M059J (cell line): Measurements from ENCODE around the gene COL4A2. TPM values are rescaled to one million over a fixed set of nuclear protein-coding genes. Genes with fewer than 3 reads are reported as not detected.
A peak's percentile ranks its signal among the peaks of the same experiment; 100 is the strongest.

ENCODE experiments used
- DNase-seq: peaks from one replicate; pipeline ENCODE4 v3.0.0-alpha.2; 2012; ENCODE audit warnings: low read depth
- total RNA-seq: library from RNA; depleted of rRNA; stranded (reverse); fragments of >200 nt; shearing (Covaris generic); gene quantifications from 2 replicates; pipeline ENCODE4 v1.2.3, GENCODE V29; 2014; rRNA removed

Gene COL4A2
- total RNA-seq, 1 experiment from 2014 or later: 205 TPM

DNA sequence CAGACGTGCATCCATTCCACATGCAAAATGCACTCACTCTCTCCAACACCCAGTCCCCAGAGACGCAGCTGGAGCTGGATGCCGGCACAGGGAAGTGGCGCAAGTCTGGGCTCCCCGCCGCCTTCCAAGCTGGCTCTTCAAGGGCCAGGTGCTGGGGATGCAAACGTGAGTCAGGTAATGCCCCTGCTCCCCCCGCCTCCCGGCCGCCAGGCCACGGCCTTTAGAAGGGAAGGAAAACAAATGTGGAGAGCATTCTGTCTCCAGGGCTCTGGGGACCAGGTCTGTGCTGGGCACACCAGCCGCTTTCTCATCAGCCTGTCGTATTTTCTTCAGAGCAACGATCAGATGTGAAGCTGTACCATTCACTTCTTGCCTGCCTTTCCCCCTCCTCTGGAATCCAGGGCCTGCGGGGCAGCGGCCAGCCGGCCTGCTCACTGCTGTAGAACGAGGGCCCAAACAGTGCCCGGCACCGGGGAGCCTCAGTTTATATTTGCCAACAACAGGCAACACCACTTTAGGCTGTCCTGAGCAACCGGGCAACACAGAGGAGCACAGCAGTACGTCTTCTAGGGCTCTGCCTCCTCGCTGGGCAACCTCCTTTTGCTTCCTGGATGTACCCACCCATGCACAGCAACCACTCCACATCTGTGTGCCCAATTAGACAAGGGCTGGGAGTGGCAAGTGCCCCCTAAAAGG lies 250.7 kb downstream of the COL4A2 start:
- no peak for DNase-seq

DNA sequence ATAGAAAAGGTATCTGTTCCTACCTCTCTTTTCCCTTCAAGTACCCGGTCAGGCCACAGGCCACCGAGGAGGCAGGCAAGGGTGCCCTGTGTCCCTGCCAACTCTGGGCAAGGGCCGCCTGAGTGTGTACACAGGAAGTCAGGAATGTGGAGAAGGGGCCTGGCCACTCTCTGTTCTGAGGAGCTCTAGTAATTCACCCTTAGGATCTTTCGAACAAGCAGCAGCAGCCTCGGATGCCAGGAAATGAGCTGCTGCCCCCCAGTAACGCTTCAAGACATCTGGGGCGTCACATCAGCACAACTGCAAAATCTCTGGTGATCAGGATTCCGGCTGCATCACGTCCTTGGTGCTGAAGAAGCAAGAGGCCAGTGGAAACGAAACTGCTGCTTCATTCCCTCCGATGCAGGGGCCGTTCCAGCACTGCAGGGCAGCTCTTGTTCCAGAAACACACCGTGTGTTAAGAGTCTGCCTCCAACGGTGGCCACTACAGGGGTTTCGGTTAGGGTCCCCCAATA lies 252.4 kb downstream of the COL4A2 start:
- no peak for DNase-seq

DNA sequence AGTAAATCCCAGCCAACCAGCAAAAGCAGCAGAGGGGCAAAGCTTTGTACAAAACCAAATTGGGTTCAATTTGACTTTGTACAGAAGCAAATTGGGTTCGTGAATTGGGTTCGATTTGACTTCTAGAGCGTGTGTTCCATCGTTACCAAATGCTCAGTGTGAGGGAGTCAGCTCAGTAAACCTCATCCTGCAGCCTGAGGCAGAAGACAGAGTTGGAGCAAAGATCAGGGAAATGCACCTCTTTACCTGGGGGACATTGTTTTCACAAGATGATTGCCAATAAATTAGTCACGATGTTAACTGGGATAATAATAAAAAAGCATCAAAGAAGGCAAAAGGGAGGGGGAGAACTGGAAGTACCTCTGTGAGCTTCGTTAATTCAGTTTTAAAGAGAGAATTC lies 252.9 kb downstream of the COL4A2 start:
- no peak for DNase-seq

DNA sequence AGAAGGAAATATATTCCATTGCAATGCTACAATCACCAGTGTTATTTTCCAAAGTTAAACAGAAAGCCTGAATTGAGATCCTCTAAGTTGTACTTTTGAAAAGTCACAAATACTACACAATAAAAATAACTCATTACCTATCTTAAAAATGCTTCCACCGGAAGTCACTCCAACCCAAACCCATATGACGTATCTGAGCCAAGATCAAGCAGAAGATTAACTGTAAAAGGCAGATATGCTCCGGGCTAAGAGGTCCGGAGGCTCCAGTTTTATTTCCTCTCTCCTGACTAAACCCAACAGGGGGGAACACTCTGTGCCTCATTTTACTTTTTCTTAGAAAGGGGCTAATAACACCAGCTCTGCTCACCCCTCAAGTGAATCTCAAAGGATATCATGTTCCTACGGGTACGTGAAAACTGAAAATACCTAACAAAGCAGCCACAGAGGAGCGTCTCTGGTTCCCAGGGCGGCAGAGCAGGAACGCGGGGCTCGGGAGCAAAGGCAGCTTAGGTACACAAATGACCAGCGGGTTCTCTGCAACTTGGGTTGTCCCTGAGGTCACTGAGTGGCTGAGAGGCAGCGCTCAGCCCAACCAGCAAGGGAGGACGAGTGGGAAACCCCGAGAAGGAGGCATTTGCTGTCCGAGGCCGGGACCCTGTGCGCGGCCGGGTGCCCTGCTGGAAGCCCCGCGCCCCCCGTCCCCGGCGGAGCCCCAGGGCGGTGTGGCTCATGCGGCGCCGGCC lies 253.7 kb downstream of the COL4A2 start:
- DNase-seq: peak; percentile 55

DNA sequence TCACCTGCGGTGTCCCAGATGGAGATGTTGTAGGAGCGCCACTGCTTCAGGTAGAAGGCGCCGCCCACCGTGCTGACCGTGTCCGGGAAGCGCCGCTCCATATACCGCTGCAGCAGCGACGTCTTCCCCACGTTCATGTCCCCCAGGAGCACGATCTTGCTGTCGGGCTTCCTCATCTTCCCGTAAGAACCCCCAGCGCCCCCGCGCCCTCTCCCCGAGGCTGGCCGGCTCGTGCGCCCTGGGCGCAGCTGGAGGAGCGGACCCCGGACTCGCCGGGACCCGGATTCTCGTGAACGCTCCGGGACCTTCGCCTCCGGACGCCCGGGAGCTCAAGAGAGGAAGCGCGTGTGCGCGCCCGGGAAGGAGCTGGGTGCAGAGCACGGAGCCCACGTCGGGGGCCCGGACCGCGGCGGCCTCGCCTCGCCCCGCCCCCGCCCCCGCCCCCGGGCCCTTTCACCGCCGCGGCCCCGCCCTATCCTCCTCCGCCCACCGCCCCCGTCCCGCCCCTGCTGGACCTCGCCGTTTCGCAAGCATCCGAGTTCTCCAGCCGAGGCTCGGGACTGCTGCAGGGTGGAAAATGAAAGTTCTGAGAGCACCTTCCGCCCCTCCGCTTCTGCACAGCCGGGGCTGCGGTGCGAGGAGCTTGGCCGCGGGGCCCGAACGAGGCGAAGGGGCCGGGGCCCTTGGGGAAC lies 254.4 kb downstream of the COL4A2 start, which contains the start of gene RAB20:
Gene RAB20, minus strand, starts transcription at position 379 of the 692 bp plus-strand sequence. Its CDS starts 203 bp downstream, at position 176.
- peak; percentile 75 for DNase-seq

DNA sequence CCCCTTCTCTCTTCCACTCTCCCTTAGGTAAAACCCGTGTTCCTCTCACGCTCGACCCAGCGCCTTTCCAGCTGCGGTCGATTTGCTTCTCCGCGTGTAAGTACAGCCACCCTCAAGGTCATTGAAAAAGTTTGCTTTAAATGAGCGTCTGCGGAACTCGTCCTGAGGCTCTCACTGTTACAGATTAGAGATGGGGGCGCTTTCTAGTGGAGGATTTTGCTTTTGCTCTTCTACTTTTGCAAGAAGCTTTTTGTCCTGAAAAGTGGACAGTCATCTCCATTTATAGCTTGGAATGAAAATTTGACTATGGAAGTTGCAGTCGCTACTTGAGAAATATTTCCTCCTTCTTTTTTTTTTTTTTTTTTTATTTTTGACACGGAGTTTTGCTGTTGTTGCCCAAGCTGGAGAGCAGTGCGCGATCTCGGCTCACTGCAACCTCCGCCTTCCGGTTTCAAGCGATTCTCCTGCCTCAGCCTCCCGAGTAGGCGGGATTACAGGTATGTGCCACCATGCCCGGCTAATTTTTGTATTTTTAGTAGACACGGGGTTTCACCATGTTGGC lies 255.0 kb downstream of the COL4A2 start:
- DNase-seq: no peak

Other genes starting within 250 kb of the COL4A2 start
- gene COL4A1, start 127 bp upstream of the COL4A2 start, total RNA-seq: 59.5 and 99.9 TPM in 2 replicates